ACC112 (cell line): ENCODE measurements around the gene ATP5PD.

Source experiments
- H2AFZ ChIP-seq: fragments of 200-600 bp; sonication (generic); one replicate; pipeline ENCODE4 v1.6.0; 2017; ENCODE audit warnings: antibody characterized with exemption, low read length; ENCODE audit not compliant: unreplicated experiment
- H3K27ac ChIP-seq: fragments of 200-600 bp; sonication (generic); 2 replicates; pipeline ENCODE4 v1.5.1; 2014; ENCODE audit warnings: low read depth, mild to moderate bottlenecking, antibody characterized with exemption, low read length, moderate library complexity
- H3K27me3 ChIP-seq: fragments of 200-600 bp; sonication (generic); 2 replicates; pipeline ENCODE4 v1.6.1; 2014; ENCODE audit warnings: mild to moderate bottlenecking, antibody characterized with exemption, low read length, moderate library complexity, mixed read lengths; ENCODE audit not compliant: insufficient read depth
- H3K36me3 ChIP-seq: fragments of 200-600 bp; sonication (generic); 2 replicates; pipeline ENCODE4 v1.6.1; 2016; ENCODE audit warnings: mild to moderate bottlenecking, antibody characterized with exemption, low read length, moderate library complexity, mixed read lengths; ENCODE audit not compliant: insufficient read depth
- H3K4me1 ChIP-seq: fragments of 200-600 bp; sonication (generic); one replicate; pipeline ENCODE4 v1.6.1; 2016; ENCODE audit warnings: low read length, mixed read lengths; ENCODE audit not compliant: insufficient read depth, unreplicated experiment, control insufficient read depth
- H3K4me3 ChIP-seq: fragments of 200-600 bp; sonication (generic); 2 replicates; pipeline ENCODE4 v1.5.1; 2014; ENCODE audit warnings: mild to moderate bottlenecking, low read depth, low read length
- H3K79me2 ChIP-seq: fragments of 200-600 bp; sonication (generic); one replicate; pipeline ENCODE4 v1.6.0; 2016; ENCODE audit warnings: low read length; ENCODE audit not compliant: control insufficient read depth, unreplicated experiment, insufficient read depth

The ATP5PD gene

DNA sequence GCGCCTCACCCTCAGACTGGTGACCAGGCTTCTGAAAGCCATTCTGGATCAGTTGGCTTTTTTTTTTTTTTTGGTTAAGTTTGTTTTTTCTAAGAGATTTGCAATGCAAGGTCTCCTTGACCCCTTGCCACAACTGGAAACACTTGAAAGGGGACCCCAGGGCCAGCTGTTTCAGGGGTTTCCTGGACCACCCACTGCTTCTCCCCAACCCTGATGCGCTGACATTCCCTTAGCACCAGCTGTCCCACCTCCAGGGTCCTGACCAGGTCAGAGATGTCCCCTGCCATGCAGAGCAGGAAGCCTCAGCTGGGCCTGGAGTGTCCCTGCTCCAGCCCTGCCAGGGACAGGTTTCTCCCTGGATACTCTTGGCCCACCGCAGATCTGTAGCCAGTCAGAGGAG is 42.4 kb downstream of the ATP5PD start:
- Histone ChIP-seq H3K4me1 (no peaks in the 10 kb centered on the region), H3K4me3 (no peak overlapping the region), H3K79me2 (no peaks in the 10 kb centered on the region), H2AFZ (no peak overlapping the region), H3K27ac (no peak overlapping the region), H3K27me3 (no peaks in the 10 kb centered on the region), H3K36me3 (no peaks in the 10 kb centered on the region)

DNA sequence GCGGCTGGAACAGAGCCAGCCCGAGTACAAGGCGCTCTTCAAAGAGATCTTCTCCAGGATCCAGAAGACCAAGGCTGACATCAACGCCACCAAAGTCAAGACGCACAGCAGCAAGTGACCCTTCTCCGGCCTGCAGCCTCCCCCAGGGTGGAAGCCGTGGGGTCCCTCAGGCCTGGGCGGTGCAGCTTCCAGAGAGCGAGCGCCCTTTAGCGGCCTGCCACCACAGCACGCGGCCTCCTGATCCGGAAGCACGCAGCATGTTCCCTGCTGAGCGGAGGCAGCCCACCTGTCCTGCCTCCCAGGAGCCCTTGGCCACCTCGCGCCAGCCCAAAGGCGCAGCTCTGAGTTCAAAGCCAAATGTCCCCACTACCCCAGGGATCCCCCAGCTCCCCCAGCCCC is 42.8 kb downstream of the ATP5PD start:
- H3K4me1 ChIP-seq = no peaks in the 10 kb centered on the region
- H3K36me3 ChIP-seq = no peaks in the 10 kb centered on the region
- H3K27me3 ChIP-seq = no peaks in the 10 kb centered on the region
- H3K79me2 ChIP-seq = no peaks in the 10 kb centered on the region
- no peak overlapping the region for H3K27ac ChIP-seq
- H2AFZ ChIP-seq = no peak overlapping the region
- no peak overlapping the region for H3K4me3 ChIP-seq

DNA sequence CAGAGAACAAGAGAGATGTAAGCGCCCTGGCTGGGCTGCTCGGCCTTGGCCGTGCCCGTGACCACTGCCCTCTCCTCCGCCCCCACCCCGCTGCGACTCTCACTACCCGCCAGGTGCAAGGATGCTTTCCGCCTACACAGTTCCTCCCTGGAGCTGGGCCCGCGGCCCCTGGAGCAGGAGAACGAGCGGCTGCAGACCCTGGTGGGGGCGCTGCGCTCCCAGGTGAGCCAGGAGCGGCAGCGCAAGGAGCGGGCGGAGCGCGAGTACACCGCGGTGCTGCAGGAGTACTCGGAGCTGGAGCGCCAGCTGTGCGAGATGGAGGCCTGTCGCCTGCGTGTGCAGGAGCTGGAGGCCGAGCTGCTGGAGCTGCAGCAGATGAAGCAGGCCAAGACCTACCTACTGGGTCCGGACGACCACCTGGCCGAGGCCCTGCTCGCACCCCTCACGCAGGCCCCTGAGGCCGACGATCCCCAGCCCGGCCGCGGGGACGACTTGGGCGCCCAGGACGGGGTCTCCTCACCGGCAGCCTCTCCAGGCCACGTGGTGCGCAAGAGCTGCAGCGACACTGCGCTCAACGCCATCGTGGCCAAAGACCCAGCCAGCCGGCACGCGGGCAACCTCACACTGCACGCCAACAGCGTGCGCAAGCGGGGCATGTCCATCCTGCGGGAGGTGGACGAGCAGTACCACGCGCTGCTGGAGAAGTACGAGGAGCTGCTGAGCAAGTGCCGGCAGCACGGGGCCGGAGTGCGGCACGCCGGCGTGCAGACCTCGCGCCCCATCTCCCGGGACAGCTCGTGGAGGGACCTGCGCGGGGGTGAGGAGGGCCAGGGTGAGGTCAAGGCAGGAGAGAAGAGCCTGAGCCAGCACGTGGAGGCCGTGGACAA is 43.5 kb downstream of the ATP5PD start:
- Histone ChIP-seq H3K79me2 (no peaks in the 10 kb centered on the region), H3K27ac (no peak overlapping the region), H3K27me3 (no peaks in the 10 kb centered on the region), H3K36me3 (no peaks in the 10 kb centered on the region), H3K4me3 (no peak overlapping the region), H3K4me1 (no peaks in the 10 kb centered on the region), H2AFZ (no peak overlapping the region)

DNA sequence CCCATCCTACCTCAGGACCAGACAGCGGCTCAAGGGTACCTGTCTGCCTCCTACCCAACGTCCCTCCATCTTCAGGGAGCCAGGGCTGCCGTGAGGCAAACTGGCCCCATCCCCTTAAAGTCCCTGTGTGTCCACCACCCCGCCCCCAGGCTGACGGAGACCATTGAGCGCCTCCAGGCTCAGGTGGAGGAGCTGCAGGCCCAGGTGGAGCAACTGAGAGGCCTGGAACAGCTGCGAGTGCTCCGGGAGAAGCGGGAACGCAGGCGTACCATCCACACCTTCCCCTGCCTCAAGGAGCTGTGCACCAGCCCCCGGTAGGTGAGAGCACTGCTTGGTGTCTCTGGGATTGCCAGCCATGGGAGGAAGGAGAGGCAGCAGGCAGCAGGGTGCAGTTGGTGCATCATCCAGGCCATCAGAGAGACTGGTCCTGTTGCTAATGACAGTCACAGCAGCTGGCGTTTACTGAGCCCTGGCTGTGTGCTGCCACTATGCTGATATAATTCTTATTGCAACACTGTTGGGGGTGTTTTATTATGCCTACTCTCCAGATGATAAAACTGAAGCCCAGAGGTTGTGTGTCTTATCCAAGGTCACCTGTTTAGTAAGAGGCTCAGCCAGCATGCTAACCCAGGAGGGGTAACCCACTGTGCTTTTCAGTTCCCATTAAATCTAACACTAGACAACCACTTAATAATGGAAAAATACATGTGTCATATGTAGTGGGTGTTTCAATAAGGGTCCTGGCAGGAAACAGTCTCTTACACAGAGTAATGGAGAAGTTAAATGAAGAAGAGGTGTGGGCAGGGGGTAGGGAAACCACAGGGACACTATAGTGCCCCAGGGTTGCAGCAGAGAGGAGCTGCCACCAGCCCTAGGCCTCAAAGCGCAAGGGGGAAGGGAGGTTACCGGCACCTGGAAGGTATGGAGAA is 44.6 kb downstream of the ATP5PD start:
- no peaks in the 10 kb centered on the region for H3K36me3 ChIP-seq
- H3K4me1 ChIP-seq = no peaks in the 10 kb centered on the region
- H3K27me3 ChIP-seq = no peaks in the 10 kb centered on the region
- H3K27ac ChIP-seq = no peak overlapping the region
- no peaks in the 10 kb centered on the region for H3K79me2 ChIP-seq
- H3K4me3 ChIP-seq = no peak overlapping the region
- no peak overlapping the region for H2AFZ ChIP-seq

DNA sequence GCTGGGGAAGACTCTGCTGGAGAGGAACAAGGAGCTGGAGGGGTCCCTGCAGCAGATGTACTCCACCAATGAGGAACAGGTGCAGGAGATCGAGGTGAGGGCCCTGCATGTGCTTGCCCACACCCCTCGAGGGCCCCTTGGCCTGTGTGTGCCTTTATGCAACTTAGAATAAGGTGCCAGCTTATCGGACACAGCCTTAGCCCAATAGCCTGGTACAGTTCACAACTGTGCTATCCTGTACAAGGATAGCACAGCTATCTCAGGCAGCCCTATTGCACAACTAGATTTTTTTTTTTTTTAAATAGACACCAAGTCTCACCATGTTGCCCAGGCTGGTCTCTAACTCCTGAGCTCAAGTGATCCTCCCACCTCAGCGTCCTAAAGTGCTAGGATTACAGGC is 47.2 kb downstream of the ATP5PD start:
- Histone ChIP-seq H3K4me3 (no peak overlapping the region), H3K79me2 (peaks cover 2% of the 10 kb centered on the region), H2AFZ (no peak overlapping the region), H3K27ac (no peak overlapping the region), H3K4me1 (no peaks in the 10 kb centered on the region), H3K36me3 (no peaks in the 10 kb centered on the region), H3K27me3 (no peaks in the 10 kb centered on the region)

DNA sequence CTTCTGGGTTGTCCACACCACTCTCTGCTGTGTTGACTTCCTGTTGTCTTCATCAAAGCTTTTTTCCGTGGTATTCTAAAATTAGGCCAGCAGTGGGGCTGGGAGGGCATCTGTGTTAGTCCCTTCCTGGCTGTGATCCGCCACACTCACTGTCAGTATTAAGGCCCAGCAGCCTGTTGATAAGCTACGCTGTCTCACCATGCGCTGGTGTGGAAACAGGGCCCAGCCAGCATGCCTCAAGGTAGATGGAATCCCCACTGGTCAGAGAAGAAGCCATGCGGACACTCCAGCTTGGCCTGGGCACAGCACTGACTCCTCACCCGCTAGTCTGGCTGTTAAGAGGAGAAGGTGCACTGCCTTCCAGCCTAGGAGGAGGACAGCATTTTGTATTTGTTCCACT is 48.0 kb downstream of the ATP5PD start:
- no peaks in the 10 kb centered on the region for H3K36me3 ChIP-seq
- no peak overlapping the region for H3K4me3 ChIP-seq
- peaks cover 6% of the 10 kb centered on the region for H3K79me2 ChIP-seq
- no peak overlapping the region for H2AFZ ChIP-seq
- H3K4me1 ChIP-seq = peaks cover 7% of the 10 kb centered on the region
- H3K27me3 ChIP-seq = no peaks in the 10 kb centered on the region
- no peak overlapping the region for H3K27ac ChIP-seq

DNA sequence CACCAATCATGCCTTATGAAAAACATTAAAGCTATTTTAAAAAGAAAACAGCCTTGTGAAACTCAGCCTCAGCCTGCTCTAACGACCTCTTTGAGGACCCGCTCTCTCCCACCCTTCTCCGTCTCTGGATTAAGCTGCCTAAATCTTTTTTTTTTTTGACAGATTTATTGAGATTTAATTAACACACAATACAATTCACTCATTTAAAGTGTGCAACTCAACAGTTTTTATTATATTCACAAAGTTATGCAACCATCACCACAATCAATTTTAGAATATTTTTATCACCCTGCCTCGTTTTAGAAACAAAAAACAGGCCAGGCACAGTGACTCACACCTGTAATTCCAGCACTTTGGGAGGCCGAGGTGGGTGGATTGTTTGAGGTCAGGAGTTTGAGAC is 50.9 kb downstream of the ATP5PD start:
- H3K36me3 ChIP-seq = no peaks in the 10 kb centered on the region
- peaks cover 12% of the 10 kb centered on the region for H3K79me2 ChIP-seq
- no peak overlapping the region for H3K4me3 ChIP-seq
- H3K4me1 ChIP-seq = peaks cover 8% of the 10 kb centered on the region
- H3K27me3 ChIP-seq = no peaks in the 10 kb centered on the region
- no peak overlapping the region for H3K27ac ChIP-seq
- H2AFZ ChIP-seq = no peak overlapping the region

DNA sequence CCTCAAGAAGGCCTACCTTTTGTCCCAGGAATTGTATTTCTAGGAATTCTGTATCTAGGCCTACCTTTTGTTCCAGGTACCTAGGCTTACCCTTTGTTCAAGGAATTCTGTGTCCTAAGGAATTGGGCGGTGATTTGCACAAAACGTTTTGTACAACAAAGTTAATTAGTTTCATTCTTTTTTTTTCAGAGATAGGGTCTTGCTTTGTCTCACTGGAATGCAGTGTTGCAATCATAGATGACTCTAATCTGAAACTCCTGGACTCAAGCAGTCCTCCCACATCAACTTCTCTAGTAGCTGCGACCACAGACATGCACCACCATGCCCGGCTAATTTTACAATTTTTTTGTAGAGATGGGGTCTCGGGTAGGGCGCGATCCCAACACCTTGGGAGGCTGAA is 52.3 kb downstream of the ATP5PD start:
- peaks cover 8% of the 10 kb centered on the region for H3K4me1 ChIP-seq
- peak overlapping the region; percentile 45; the same call in 1 of the 2 replicates for H3K27ac ChIP-seq
- H3K36me3 ChIP-seq = no peaks in the 10 kb centered on the region
- no peak overlapping the region for H3K4me3 ChIP-seq
- H3K27me3 ChIP-seq = no peaks in the 10 kb centered on the region
- peaks cover 23% of the 10 kb centered on the region for H3K79me2 ChIP-seq
- no peak overlapping the region for H2AFZ ChIP-seq

DNA sequence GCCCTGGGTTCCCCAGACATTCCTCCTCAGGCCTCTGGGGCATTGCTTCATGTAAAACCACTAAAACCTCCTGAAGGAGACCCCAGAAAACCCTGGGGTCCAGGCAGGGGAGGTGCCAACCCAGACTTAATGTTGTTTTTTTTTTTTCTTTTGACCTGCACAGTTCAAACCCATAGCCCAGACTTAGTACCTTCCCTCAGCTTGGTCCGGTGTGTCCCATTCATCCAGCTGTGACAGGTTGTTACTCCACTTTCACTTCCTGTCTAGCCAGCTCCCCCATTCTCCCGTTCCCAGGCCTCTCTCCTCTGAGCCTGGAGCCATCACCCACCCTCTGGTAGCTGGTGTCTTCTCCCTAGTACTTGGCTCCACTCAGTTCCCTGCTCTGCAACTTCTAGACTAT is 54.5 kb downstream of the ATP5PD start:
- no peak overlapping the region for H3K27ac ChIP-seq
- no peak overlapping the region for H3K4me3 ChIP-seq
- no peaks in the 10 kb centered on the region for H3K27me3 ChIP-seq
- H3K36me3 ChIP-seq = no peaks in the 10 kb centered on the region
- H3K4me1 ChIP-seq = peaks cover 15% of the 10 kb centered on the region
- H3K79me2 ChIP-seq = peaks cover 35% of the 10 kb centered on the region
- H2AFZ ChIP-seq = no peak overlapping the region

DNA sequence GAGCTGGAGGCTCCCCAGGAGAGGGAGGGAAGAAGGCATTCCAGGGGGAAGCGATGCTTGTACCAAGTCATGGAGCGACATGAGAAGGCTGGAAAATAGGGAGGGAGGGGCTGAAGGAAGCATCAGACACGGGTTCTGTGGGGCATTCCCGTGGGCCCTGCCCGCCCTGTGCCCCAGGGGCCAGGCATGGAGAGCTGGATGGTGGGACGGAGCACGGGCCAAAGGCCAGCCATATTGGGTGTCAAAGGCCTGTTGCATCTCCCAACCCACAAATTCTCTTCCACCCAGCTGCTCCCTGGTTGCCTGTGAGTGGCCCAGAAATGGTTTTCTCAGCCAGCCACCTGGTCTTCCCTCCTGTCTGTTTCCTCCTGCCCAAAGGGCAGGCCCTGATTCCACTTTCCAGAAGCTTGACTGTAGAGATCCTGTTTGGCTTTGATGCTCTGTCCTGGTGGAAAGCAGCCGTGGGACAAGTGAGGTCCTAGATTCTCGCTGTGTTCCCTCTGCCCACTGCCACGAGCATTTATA is 56.1 kb downstream of the ATP5PD start:
- Histone ChIP-seq H3K79me2 (peaks cover 33% of the 10 kb centered on the region), H3K4me1 (peaks cover 21% of the 10 kb centered on the region), H3K27me3 (no peaks in the 10 kb centered on the region), H3K4me3 (no peak overlapping the region), H2AFZ (no peak overlapping the region), H3K36me3 (no peaks in the 10 kb centered on the region), H3K27ac (no peak overlapping the region)
